ENCODE data around the gene PCF11. TPM values are rescaled to one million over a fixed set of nuclear protein-coding genes. Genes with fewer than 3 reads are reported as not detected.
"Not testable (repeated sequence)": the region's sequence is repeated elsewhere in the genome, so short reads cannot be mapped to it uniquely, and the experiment has no call there.

The PCF11 gene
- total and polyA plus RNA-seq, 2 of the 4 experiments (the other 2 are of a cell fraction): 19.2 to 26.7 TPM

DNA sequence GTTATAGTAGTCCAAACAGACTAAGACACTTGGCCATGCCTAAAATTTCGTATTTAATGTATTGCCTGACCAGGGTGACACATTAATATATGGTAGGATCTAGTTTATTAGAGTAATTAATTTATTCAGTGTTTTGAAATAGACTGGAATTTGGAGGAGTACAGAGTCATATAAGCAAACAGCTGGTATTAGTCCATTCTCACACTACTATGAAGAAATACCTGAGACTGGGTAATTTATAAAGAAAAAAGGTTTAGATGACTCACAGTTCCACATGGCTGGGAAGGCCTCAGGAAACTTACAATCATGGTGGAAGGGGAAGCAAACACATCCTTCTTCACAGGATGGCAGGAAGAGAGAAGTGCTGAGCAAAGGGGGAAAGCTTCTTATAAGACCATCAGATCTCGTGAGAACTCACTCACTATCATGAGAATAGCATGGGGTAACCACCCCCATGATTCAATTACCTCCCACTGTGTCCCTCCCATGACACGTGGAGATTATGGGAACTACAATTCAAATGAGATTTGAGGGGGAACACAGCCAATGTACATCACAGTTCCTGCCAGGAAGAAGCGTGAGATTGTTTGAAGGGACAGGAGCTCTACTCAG is 49.9 kb downstream of the PCF11 start:
- H4K91ac ChIP-seq (ENCODE audit: insufficient read depth, low read depth, low read length); H2AK9ac ChIP-seq (replicated peaks; ENCODE audit: low read depth, low read length, poor library complexity); H2BK5ac ChIP-seq (ENCODE audit: low read depth, low read length, poor library complexity, severe bottlenecking); H3K18ac ChIP-seq (ENCODE audit: low read depth, low read length); H3K27me3 ChIP-seq (ENCODE audit: control insufficient read depth, insufficient read depth, low read length); H4K5ac ChIP-seq (ENCODE audit: low read depth, low read length); H4K20me1 ChIP-seq (ENCODE audit: insufficient read depth, low read length); in situ Hi-C loops (cut with MboI; ENCODE audit: low sequenced_read_pairs); H3K4me1 ChIP-seq (ENCODE audit: control insufficient read depth, insufficient read depth, low read length); DNase-seq; H3K14ac ChIP-seq (replicated peaks; ENCODE audit: low read depth, low read length); H2AFZ ChIP-seq (replicated peaks; ENCODE audit: low read length, poor library complexity); H3K23ac ChIP-seq (ENCODE audit: low read depth, low read length); H4K8ac ChIP-seq (ENCODE audit: low read depth in 2 of 2, low read length in 2 of 2); H2BK15ac ChIP-seq (ENCODE audit: low read depth, low read length); H3K56ac ChIP-seq (ENCODE audit: extremely low read depth, insufficient read depth, low read length); H2BK120ac ChIP-seq (ENCODE audit: low read depth, low read length); H3K9me3 ChIP-seq (ENCODE audit: control insufficient read depth, insufficient read depth, low read length); dilution Hi-C loops (cut with HindIII; ENCODE audit: low sequenced_read_pairs, unreplicated experiment); H3K4me3 ChIP-seq (ENCODE audit: insufficient read depth, low read depth, low read length); ATAC-seq (ENCODE audit: low read depth); H2BK20ac ChIP-seq (ENCODE audit: low read depth, low read length); H3K4ac ChIP-seq (ENCODE audit: low read depth, low read length); H3K79me1 ChIP-seq (ENCODE audit: low read depth in 1 of 2, low read length in 2 of 2); H3K9ac ChIP-seq (ENCODE audit: low read depth, low read length); H3K9me1 ChIP-seq (ENCODE audit: insufficient read depth, low read length); H3K4me2 ChIP-seq (ENCODE audit: low read depth, low read length); H3K36me3 ChIP-seq (ENCODE audit: control insufficient read depth, insufficient read depth, low read length); BruUV-seq (replicated peaks); H2AK5ac ChIP-seq (ENCODE audit: low read depth, low read length); CTCF ChIA-PET; H3K27ac ChIP-seq (ENCODE audit: insufficient read depth, low read length); POLR2A ChIA-PET (ENCODE audit: unreplicated experiment): not testable (repeated sequence)
- no CpG with 5 or more reads among the region's 4 CpGs for WGBS, 2 experiments (ENCODE audit: extremely low coverage in 2 of 2, insufficient read length in 1 of 2)
- intact Hi-C loops (cut with micrococcal nuclease): loop anchor here (5.0 kb wide), 1 partner anchor 40 kb away; no protein-coding TSS in a partner anchor

Measured in IMR-90 (cell line).